ENCODE results near the gene TRIP6.
"Not testable (repeated sequence)": the region's sequence is repeated elsewhere in the genome, so short reads cannot be mapped to it uniquely, and the experiment has no call there.

The TRIP6 gene

GRCh38 chr7:100839361-100839760, 27.8 kb upstream of the TRIP6 start:
- no peak overlapping the region for H3K4me3 ChIP-seq (ENCODE audit: low read length)
- TF ChIP-seq CTCF (conservative IDR thresholded peaks at IDR 0.05; ENCODE audit: low read length): no peak
- no peak for DNase-seq (ENCODE audit: low read depth)

DNA sequence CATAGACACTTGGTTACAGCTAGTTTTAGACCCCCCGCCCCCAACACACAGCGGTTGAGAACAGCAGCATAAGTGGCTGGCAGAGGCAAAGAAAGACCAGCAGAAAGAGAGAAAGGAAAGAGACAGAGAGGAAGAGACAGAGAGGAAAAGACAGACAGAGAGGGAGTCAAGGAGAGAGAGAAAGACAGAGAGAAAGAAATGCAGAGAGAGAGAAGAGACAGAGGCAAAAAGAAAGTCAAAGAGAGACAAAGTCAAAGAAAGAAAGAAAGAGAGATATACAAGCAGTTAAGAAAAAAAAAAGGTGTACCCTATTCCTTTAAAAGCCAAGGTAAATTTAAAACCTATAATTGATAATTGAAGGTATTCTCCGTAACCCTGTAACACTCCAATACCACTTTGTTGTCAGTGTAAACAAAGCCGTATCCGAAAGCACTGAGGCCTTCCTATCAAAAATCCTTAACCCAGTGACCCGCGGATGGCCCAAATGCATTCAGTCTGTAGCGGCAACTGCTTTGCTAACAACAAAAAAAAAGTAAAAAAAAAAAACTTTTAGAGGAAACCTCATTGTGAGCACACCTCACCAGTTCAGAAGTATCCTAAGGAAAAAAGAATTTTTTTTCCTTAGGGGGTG, 26.6 kb upstream of the TRIP6 start:
- no peak for TF ChIP-seq CTCF (conservative IDR thresholded peaks at IDR 0.05; ENCODE audit: low read length)
- no peak for DNase-seq (ENCODE audit: low read depth)
- H3K4me3 ChIP-seq (ENCODE audit: low read length): no peak overlapping the region

- no peak for DNase-seq (ENCODE audit: low read depth)
- TF ChIP-seq CTCF (conservative IDR thresholded peaks at IDR 0.05; ENCODE audit: low read length): no peak
- no peak overlapping the region for H3K4me3 ChIP-seq (ENCODE audit: low read length)
Measured at GRCh38 chr7:100847360-100847759, 19.8 kb upstream of the TRIP6 start.

DNA sequence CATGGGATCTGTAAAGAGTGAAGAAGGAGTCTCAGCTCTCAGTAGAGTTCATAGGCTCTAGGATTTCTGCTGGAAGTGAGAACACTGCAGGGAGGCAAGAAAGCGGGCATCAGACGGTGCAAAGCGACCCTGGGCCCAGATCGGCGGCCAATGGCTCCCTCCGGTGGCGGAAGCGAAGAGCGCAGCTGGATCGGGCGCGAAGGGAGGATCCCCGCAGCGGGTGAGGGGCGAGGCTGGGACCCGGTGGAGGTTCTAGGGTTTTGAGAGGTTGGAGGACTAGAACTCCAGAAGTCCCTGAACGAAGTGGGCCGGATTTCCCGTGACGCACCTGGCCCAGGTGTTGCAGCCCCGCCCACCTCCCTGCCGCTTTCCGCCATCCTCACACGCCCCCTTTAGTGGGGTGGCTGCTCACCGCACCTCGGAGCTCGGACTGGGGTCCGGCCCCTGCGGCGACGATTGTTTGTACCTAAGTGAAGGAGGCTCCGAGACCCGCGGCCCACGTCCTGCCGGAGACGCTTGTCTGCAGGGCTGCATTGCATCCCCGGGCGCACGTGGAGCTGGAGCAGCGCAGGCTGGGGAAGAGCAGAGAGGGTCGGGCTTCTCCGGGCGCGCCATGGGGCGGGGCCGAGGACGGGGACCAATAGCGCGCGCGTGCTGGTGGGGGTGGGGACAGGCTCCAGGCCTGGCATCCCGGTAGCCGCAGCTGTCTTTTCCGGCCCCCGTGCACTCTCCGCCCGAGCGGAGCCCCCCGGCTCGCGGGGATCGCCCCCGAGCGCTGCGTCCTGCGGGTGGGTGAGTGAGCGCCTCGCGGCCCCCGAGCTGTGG, 14.9 kb upstream of the TRIP6 start, which contains the start of gene SLC12A9:
Gene SLC12A9 (plus strand): TSS at position 666 of the 825 bp plus-strand sequence. CDS start 1,485 bp downstream, outside the sequence.
- peak; percentile 82 for TF ChIP-seq CTCF (conservative IDR thresholded peaks at IDR 0.05; ENCODE audit: low read length)
- peak within 1 kb of the TSS; percentile 78 for H3K4me3 ChIP-seq (ENCODE audit: low read length)
- peak; percentile 89 for DNase-seq (ENCODE audit: low read depth)

- H3K4me3 ChIP-seq (ENCODE audit: low read length): no peak overlapping the region
- DNase-seq (ENCODE audit: low read depth): no peak
- no peak for TF ChIP-seq CTCF (conservative IDR thresholded peaks at IDR 0.05; ENCODE audit: low read length)
Measured at GRCh38 chr7:100854146-100854895, 12.9 kb upstream of the TRIP6 start.

DNA sequence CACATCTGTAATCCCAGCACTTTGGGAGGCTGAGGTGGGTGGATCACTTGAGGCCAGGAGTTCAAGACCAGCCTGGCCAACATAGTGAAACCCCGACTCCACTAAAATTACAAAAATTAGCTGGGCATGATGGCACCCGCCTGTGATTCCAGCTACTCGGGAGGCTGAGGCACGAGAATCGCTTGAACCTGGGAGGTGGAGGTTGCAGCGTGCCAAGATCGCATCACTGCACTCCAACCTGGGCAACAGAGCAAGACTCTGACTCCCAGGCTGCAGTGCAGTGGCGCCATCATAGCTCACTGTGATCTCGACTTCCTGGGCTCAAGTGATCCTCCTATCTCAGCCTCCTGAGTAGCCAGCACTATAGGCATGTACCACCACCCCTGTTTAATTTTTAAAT, 12.3 kb upstream of the TRIP6 start:
- not testable (repeated sequence) for DNase-seq (ENCODE audit: low read depth); H3K4me3 ChIP-seq (ENCODE audit: low read length)

- TF ChIP-seq CTCF (conservative IDR thresholded peaks at IDR 0.05; ENCODE audit: low read length): no peak
- DNase-seq (ENCODE audit: low read depth): no peak
- H3K4me3 ChIP-seq (ENCODE audit: low read length): no peak overlapping the region
Measured at GRCh38 chr7:100855515-100855914, 11.7 kb upstream of the TRIP6 start.
